IMR-90 (cell line): ENCODE measurements around the gene ABHD12B. TPM values are rescaled to one million over a fixed set of nuclear protein-coding genes. Genes with fewer than 3 reads are reported as not detected.

ENCODE experiments used
- ATAC-seq: fragments of 200-7000 bp; cut with Tn5 transposase; 2 replicates; pipeline ENCODE4 v1.9.1; 2020; ENCODE audit warnings: low read depth, mild to moderate bottlenecking, moderate library complexity
- BruUV-seq: library from RNA; stranded (reverse); fragments of 400-500 nt; replicated peaks from 2 replicates; lab custom pipeline; 2021; lab: Mats Ljungman, UMichigan
- CTCF ChIA-PET: fragments of 300-600 bp; formaldehyde crosslinking; extraction: SDS; loops from one replicate; lab custom pipeline; 2021; ENCODE audit warnings: antibody characterized with exemption; lab: Yijun Ruan, JAX
- POLR2A ChIA-PET: fragments of 300-600 bp; sonication (Branson Sonifier 250); formaldehyde crosslinking; loops from one replicate; lab custom pipeline; 2022; ENCODE audit warnings: antibody characterized with exemption; ENCODE audit not compliant: unreplicated experiment; lab: Charles Lee
- DNase-seq: peaks from one replicate; pipeline ENCODE4 v3.0.0; 2013
- H2AFZ ChIP-seq: replicated peaks from 2 replicates; pipeline ENCODE3; 2013; ENCODE audit warnings: low read length, mild to moderate bottlenecking; ENCODE audit not compliant: poor library complexity
- H2AK5ac ChIP-seq: 2 replicates; pipeline ENCODE4 v1.6.1; 2013; ENCODE audit warnings: low read depth, low read length, inconsistent platforms
- H2AK9ac ChIP-seq: replicated peaks from 2 replicates; pipeline ENCODE3; 2013; ENCODE audit warnings: mild to moderate bottlenecking, low read depth, low read length, moderate library complexity; ENCODE audit not compliant: poor library complexity
- H2BK120ac ChIP-seq: 2 replicates; pipeline ENCODE4 v1.6.1; 2013; ENCODE audit warnings: low read depth, low read length, inconsistent platforms
- H2BK15ac ChIP-seq: 3 replicates; pipeline ENCODE4 v1.6.1; 2013; ENCODE audit warnings: low read depth, low read length, inconsistent platforms
- H2BK20ac ChIP-seq: 2 replicates; pipeline ENCODE4 v1.6.1; 2013; ENCODE audit warnings: low read depth, mild to moderate bottlenecking, inconsistent platforms, low read length, moderate library complexity
- H2BK5ac ChIP-seq: 2 replicates; pipeline ENCODE4 v1.6.1; 2013; ENCODE audit warnings: mild to moderate bottlenecking, low read depth, low read length, inconsistent platforms; ENCODE audit not compliant: poor library complexity, severe bottlenecking
- H3K14ac ChIP-seq: replicated peaks from 2 replicates; pipeline ENCODE4 v1.6.1; 2013; ENCODE audit warnings: low read depth, low read length, inconsistent platforms
- H3K18ac ChIP-seq: 2 replicates; pipeline ENCODE4 v1.6.1; 2013; ENCODE audit warnings: low read depth, low read length, control low read depth
- H3K23ac ChIP-seq: 2 replicates; pipeline ENCODE4 v1.6.1; 2013; ENCODE audit warnings: low read depth, low read length, inconsistent platforms
- H3K27ac ChIP-seq: 2 replicates; pipeline ENCODE4 v1.5.1; 2013; ENCODE audit warnings: mild to moderate bottlenecking, control low read depth, low read length; ENCODE audit not compliant: insufficient read depth
- H3K27me3 ChIP-seq: 2 replicates; pipeline ENCODE4 v1.6.1; 2013; ENCODE audit warnings: low read length; ENCODE audit not compliant: control insufficient read depth, insufficient read depth
- H3K36me3 ChIP-seq: 2 replicates; pipeline ENCODE4 v1.6.1; 2013; ENCODE audit warnings: low read length, mixed read lengths; ENCODE audit not compliant: control insufficient read depth, insufficient read depth
- H3K4ac ChIP-seq: 2 replicates; pipeline ENCODE4 v1.6.1; 2013; ENCODE audit warnings: low read depth, low read length, inconsistent platforms
- H3K4me1 ChIP-seq: 2 replicates; pipeline ENCODE4 v1.6.1; 2013; ENCODE audit warnings: low read length, mixed read lengths; ENCODE audit not compliant: control insufficient read depth, insufficient read depth
- H3K4me2 ChIP-seq: 2 replicates; pipeline ENCODE4 v1.6.1; 2013; ENCODE audit warnings: low read depth, mild to moderate bottlenecking, control low read depth, low read length, moderate library complexity
- H3K4me3 ChIP-seq: 2 replicates; pipeline ENCODE4 v1.5.1; 2013; ENCODE audit warnings: low read depth, mild to moderate bottlenecking, control low read depth, low read length, moderate library complexity; ENCODE audit not compliant: insufficient read depth
- H3K56ac ChIP-seq: 2 replicates; pipeline ENCODE4 v1.6.1; 2013; ENCODE audit warnings: low read length, inconsistent platforms; ENCODE audit not compliant: insufficient read depth; ENCODE audit errors: extremely low read depth
- H3K79me1 ChIP-seq, 2 experiments: 2 replicates each; pipeline ENCODE4 v1.6.1; 2013; ENCODE audit warnings: low read length in 2 of 2, inconsistent platforms in 1 of 2, low read depth in 1 of 2
- H3K9ac ChIP-seq: 2 replicates; pipeline ENCODE4 v1.6.1; 2013; ENCODE audit warnings: low read depth, low read length, control low read depth
- H3K9me1 ChIP-seq: 2 replicates; pipeline ENCODE4 v1.6.1; 2013; ENCODE audit warnings: low read length, inconsistent platforms; ENCODE audit not compliant: insufficient read depth
- H3K9me3 ChIP-seq: 2 replicates; pipeline ENCODE4 v1.6.1; 2013; ENCODE audit warnings: low read length; ENCODE audit not compliant: control insufficient read depth, insufficient read depth
- H4K20me1 ChIP-seq: 2 replicates; pipeline ENCODE4 v1.6.1; 2013; ENCODE audit warnings: low read length, inconsistent platforms; ENCODE audit not compliant: insufficient read depth
- H4K5ac ChIP-seq: 2 replicates; pipeline ENCODE4 v1.6.1; 2013; ENCODE audit warnings: mild to moderate bottlenecking, low read depth, low read length, control low read depth
- H4K8ac ChIP-seq, 2 experiments: 2 replicates each; pipeline ENCODE4 v1.6.1; 2013; ENCODE audit warnings: low read depth in 2 of 2, low read length in 2 of 2, control low read depth in 1 of 2, inconsistent platforms in 1 of 2
- H4K91ac ChIP-seq: 2 replicates; pipeline ENCODE4 v1.6.1; 2013; ENCODE audit warnings: low read depth, low read length, inconsistent platforms; ENCODE audit not compliant: insufficient read depth
- BHLHE40 ChIP-seq: fragments of 150-350 bp; IDR thresholded peaks from 2 replicates; pipeline ENCODE4 v1.6.1; 2016; ENCODE audit warnings: mild to moderate bottlenecking, low read depth, low read length
- CHD1 ChIP-seq: IDR thresholded peaks from 2 replicates; pipeline ENCODE4 v1.6.1; 2012; ENCODE audit warnings: low read depth, low read length, improper control_type of control experiment
- FOS ChIP-seq: fragments of 150-350 bp; IDR thresholded peaks from 2 replicates; pipeline ENCODE4 v1.6.1; 2016; ENCODE audit warnings: low read depth, low read length
- MAFK ChIP-seq: IDR thresholded peaks from 2 replicates; pipeline ENCODE4 v1.6.1; 2012; ENCODE audit warnings: low read depth, low read length, improper control_type of control experiment
- MAZ ChIP-seq: IDR thresholded peaks from 2 replicates; pipeline ENCODE4 v1.6.1; 2012; ENCODE audit warnings: low read depth, mild to moderate bottlenecking, low read length, improper control_type of control experiment, moderate library complexity, borderline replicate concordance
- MXI1 ChIP-seq: IDR thresholded peaks from 2 replicates; pipeline ENCODE4 v1.6.1; 2012; ENCODE audit warnings: low read depth, mild to moderate bottlenecking, low read length, moderate library complexity, borderline replicate concordance
- NFE2L2 ChIP-seq: fragments of 150-350 bp; IDR thresholded peaks from 2 replicates; pipeline ENCODE4 v1.6.1; 2016; ENCODE audit warnings: low read depth, mild to moderate bottlenecking, low read length
- POLR2A ChIP-seq: IDR thresholded peaks from 2 replicates; pipeline ENCODE4 v1.6.1; 2012; ENCODE audit warnings: mild to moderate bottlenecking, low read depth, low read length
- RCOR1 ChIP-seq: IDR thresholded peaks from 2 replicates; pipeline ENCODE4 v1.6.1; 2012; ENCODE audit warnings: mild to moderate bottlenecking, low read length, improper control_type of control experiment; ENCODE audit not compliant: insufficient replicate concordance
- RFX5 ChIP-seq: IDR thresholded peaks from 2 replicates; pipeline ENCODE4 v1.8.0; 2012; ENCODE audit warnings: low read depth, mild to moderate bottlenecking, low read length, moderate library complexity
- SMC3 ChIP-seq: fragments of 150-350 bp; IDR thresholded peaks from 2 replicates; pipeline ENCODE4 v1.6.1; 2016; ENCODE audit warnings: low read depth, mild to moderate bottlenecking, antibody characterized with exemption, low read length, moderate library complexity
- USF2 ChIP-seq: fragments of 150-350 bp; IDR thresholded peaks from 2 replicates; pipeline ENCODE4 v1.6.1; 2017; ENCODE audit warnings: mild to moderate bottlenecking, antibody characterized with exemption, low read length, low read depth
- WGBS, 2 experiments: methylation state at CpG; one replicate each; pipeline versions ENCODE4 v1.1.5 to v1.1.7; 2013; ENCODE audit warnings: missing lambda C conversion rate in 2 of 2; ENCODE audit not compliant: insufficient read length in 1 of 2; ENCODE audit errors: extremely low coverage in 2 of 2; 5-methylcytosine and 5-hydroxymethylcytosine counted together
- dilution Hi-C: fragments of 300-500 bp; cut with HindIII; formaldehyde crosslinking; loops from one replicate; pipeline ENCODE4 v1.14.3; 2018; ENCODE audit warnings: low sequenced_read_pairs; ENCODE audit not compliant: unreplicated experiment
- in situ Hi-C: fragments of 300-500 bp; cut with MboI; formaldehyde crosslinking; loops from 3 replicates; pipeline ENCODE4 v1.14.3; 2019; ENCODE audit warnings: low sequenced_read_pairs, inconsistent platforms, mixed read lengths
- intact Hi-C: fragments of 100-400 bp; cut with micrococcal nuclease; formaldehyde crosslinking; loops from 2 replicates; pipeline ENCODE4 v1.10.0; 2022
- polyA plus RNA-seq, 3 experiments: library from polyadenylated mRNA; depleted of rRNA; stranded (reverse); fragments of >200 nt; gene quantifications; 2 replicates each; pipeline ENCODE4 v1.2.3, GENCODE V29; 2012; ENCODE audit warnings: low replicate concordance in 1 of 3
- total RNA-seq: library from RNA; depleted of rRNA; stranded (reverse); fragments of >200 nt; gene quantifications from 2 replicates; pipeline ENCODE4 v1.2.3, GENCODE V29; 2012

The ABHD12B gene
- total and polyA plus RNA-seq, 2 of the 4 experiments (the other 2 are of a cell fraction), result 0.18 TPM; not detected in 1

DNA sequence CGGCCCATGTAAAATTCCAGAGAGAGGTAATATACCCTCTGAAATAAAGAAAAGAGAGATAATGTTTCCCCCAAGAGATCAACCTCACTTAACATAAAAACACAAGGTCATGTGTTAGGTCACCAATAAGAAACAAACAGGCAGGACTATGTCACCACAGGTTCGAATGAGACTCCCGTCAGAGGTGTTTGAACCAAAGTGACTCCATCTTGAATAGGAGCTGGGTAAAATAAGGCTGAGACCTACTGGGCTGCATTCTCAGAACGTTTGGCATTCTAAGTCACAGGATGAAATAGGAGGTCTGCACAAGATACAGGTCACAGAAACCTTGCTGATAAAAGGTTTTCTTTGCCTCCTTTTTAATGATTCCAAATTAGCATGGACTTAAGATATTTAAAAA is 65.9 kb downstream of the ABHD12B start:
- no peak overlapping the region for H3K4me3 ChIP-seq
- no peaks in the 10 kb centered on the region; the same call in 1 of the 2 replicates for H4K20me1 ChIP-seq
- H2BK5ac ChIP-seq, result no peak overlapping the region
- 0 out of 2 replicates have a peak overlapping the region, but pooled peaks have one; percentile 16 for H2AK5ac ChIP-seq
- intact Hi-C loops, result loop anchor here (10.0 kb wide), 1 partner anchor 283 kb away; no protein-coding TSS in a partner anchor
- no peaks in the 10 kb centered on the region for H3K27me3 ChIP-seq
- no peak overlapping the region for H3K18ac ChIP-seq
- no TSS peak for BruUV-seq
- no peaks in the 10 kb centered on the region for H3K9me3 ChIP-seq
- H2AK9ac ChIP-seq, result no peak overlapping the region
- no peak overlapping the region for H3K56ac ChIP-seq
- no peak overlapping the region for H2BK15ac ChIP-seq
- ChIA-PET CTCF (no interaction called here), POLR2A (no interaction called here)
- DNase-seq, result no peak
- no peak for ATAC-seq
- no peak overlapping the region for H3K4ac ChIP-seq
- no peak overlapping the region for H3K9ac ChIP-seq
- in situ Hi-C loops, result no loop called here
- TF ChIP-seq RCOR1 (no peak), NFE2L2 (no peak), CHD1 (no peak), BHLHE40 (no peak), MXI1 (no peak), SMC3 (no peak), POLR2A (no peak), MAFK (no peak), USF2 (no peak), MAZ (no peak), FOS (no peak), RFX5 (no peak)
- H3K4me2 ChIP-seq, result no peak overlapping the region
- no peak overlapping the region for H4K8ac ChIP-seq
- H3K9me1 ChIP-seq, result peaks cover 15% of the 10 kb centered on the region
- no peak overlapping the region for H4K91ac ChIP-seq
- 100% methylated on average over 2 of the region's 4 CpGs; no CpG with 5 or more reads in 1 of the 2 experiments for WGBS, 2 experiments
- H3K79me1 ChIP-seq, result peaks cover 11% of the 10 kb centered on the region in 2 experiments; a peak in 3 of 4 replicates
- no peak overlapping the region for H3K14ac ChIP-seq
- H3K27ac ChIP-seq, result no peak overlapping the region
- H3K23ac ChIP-seq, result no peak overlapping the region
- H2AFZ ChIP-seq, result no peak overlapping the region
- dilution Hi-C loops, result no loop called here
- no peak overlapping the region for H4K5ac ChIP-seq
- H2BK120ac ChIP-seq, result no peak overlapping the region; the same call in 1 of the 2 replicates
- peaks cover 11% of the 10 kb centered on the region for H3K36me3 ChIP-seq
- H3K4me1 ChIP-seq, result peaks cover 3% of the 10 kb centered on the region; the same call in 1 of the 2 replicates
- H2BK20ac ChIP-seq, result no peak overlapping the region; the same call in 1 of the 2 replicates
